ENCODE measurements around the gene SPI1.

GRCh38 chr11:47340010-47340409, 38.3 kb downstream of the SPI1 start:
- no peak for TF ChIP-seq EZH2 (IDR thresholded peaks at IDR 0.05; ENCODE audit: borderline replicate concordance, insufficient read depth, low read depth, low read length, poor library complexity, severe bottlenecking)
- no peak for TF ChIP-seq CTCF (IDR thresholded peaks at IDR 0.05)

Measured in B cell (primary cell).